ENCODE measurements around the gene PAIP2.

Gene PAIP2

GRCh38 chr5:139341689-139342422 is at the start of gene PAIP2:
Gene PAIP2, plus strand, starts transcription at chr5:139341854. Its CDS starts 21,931 bp downstream, at chr5:139363785.
- H3K4me3 ChIP-seq (ENCODE audit: low read depth, low read length): peak within 1 kb of the TSS; percentile 87
- DNase-seq (ENCODE audit: low read depth): peak; percentile 98
- peak; percentile 82 for TF ChIP-seq CTCF (IDR thresholded peaks at IDR 0.05; ENCODE audit: insufficient read depth, low read depth, low read length, missing control alignments)

- DNase-seq (ENCODE audit: low read depth): no peak
- H3K4me3 ChIP-seq (ENCODE audit: low read depth, low read length): peak overlapping the region; percentile 65
- TF ChIP-seq CTCF (IDR thresholded peaks at IDR 0.05; ENCODE audit: insufficient read depth, low read depth, low read length, missing control alignments): no peak
Observed at GRCh38 chr5:139293202-139293506, 48.5 kb upstream of the PAIP2 start.

- DNase-seq (ENCODE audit: low read depth): peak; percentile 97
- peak within 1 kb of the TSS; percentile 65 for H3K4me3 ChIP-seq (ENCODE audit: low read depth, low read length)
- no peak for TF ChIP-seq CTCF (IDR thresholded peaks at IDR 0.05; ENCODE audit: insufficient read depth, low read depth, low read length, missing control alignments)
Observed at GRCh38 chr5:139293507-139294373, 47.9 kb upstream of the PAIP2 start, which contains the start of gene MATR3. Gene MATR3, plus strand, starts transcription at chr5:139293740. Its CDS starts 13,676 bp downstream, at chr5:139307416.

GRCh38 chr5:139294374-139295165 is 47.1 kb upstream of the PAIP2 start:
- DNase-seq (ENCODE audit: low read depth): peak; percentile 86
- peak; percentile 22 for TF ChIP-seq CTCF (IDR thresholded peaks at IDR 0.05; ENCODE audit: insufficient read depth, low read depth, low read length, missing control alignments)

GRCh38 chr5:139295346-139296057 is 46.2 kb upstream of the PAIP2 start:
- H3K4me3 ChIP-seq (ENCODE audit: low read depth, low read length): peak overlapping the region; percentile 65
- DNase-seq (ENCODE audit: low read depth): no peak
- no peak for TF ChIP-seq CTCF (IDR thresholded peaks at IDR 0.05; ENCODE audit: insufficient read depth, low read depth, low read length, missing control alignments)

More at GRCh38 chr5:139294374-139295165, 47.1 kb upstream of the PAIP2 start:
- peak overlapping the region; percentile 65 for H3K4me3 ChIP-seq (ENCODE audit: low read depth, low read length)

- no peak for DNase-seq (ENCODE audit: low read depth)
- no peak for TF ChIP-seq CTCF (IDR thresholded peaks at IDR 0.05; ENCODE audit: insufficient read depth, low read depth, low read length, missing control alignments)
- peak overlapping the region; percentile 65 for H3K4me3 ChIP-seq (ENCODE audit: low read depth, low read length)
Observed at GRCh38 chr5:139296198-139296597, 45.5 kb upstream of the PAIP2 start.
